ENCODE results near the gene APC2. TPM values are rescaled to one million over a fixed set of nuclear protein-coding genes. Genes with fewer than 3 reads are reported as not detected.

Gene APC2
- total RNA-seq, 1 experiment from 2014 or later, result not detected

GRCh38 chr19:1478934-1479707 is 29.2 kb downstream of the APC2 start, which contains the start of gene C19orf25:
TSS of gene C19orf25 (minus strand) at chr19:1479215. CDS start at chr19:1478903, 312 bp downstream.
- DNase-seq (ENCODE audit: low read depth), result peak; percentile 91

DNA sequence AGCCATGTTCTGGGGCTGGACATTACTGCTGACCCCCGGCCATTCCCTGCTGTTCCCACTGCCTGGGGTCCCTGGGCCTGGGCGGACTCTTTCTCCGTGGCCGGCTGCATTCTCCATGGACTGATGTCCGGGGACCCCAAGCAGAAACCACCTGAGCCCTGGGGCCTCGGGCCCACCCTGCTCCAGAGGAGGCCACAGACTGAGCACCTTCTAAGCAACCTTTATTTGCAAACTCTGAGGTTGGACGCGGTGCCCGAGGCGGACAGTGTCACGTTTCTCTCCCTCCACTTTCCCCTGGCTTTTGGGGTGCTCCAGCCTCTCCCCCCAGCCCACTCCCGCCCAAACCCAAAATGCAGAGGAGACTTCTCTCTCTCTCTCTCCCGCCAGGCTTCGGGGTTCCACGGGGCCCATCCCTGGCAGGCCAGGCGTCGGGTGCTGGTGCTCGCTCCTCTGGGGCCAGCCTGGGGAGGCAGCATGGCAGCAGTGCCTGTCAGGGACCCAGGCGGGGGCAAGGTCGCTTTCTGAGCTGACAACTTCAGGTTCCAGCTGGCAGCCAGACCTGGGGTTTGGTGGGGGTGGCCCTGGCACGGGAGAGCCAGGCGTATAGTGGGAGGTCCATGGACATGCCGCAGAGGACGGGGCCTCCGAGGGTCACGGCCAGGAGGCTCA is 31.4 kb downstream of the APC2 start:
- no peak for DNase-seq (ENCODE audit: low read depth)

DNA sequence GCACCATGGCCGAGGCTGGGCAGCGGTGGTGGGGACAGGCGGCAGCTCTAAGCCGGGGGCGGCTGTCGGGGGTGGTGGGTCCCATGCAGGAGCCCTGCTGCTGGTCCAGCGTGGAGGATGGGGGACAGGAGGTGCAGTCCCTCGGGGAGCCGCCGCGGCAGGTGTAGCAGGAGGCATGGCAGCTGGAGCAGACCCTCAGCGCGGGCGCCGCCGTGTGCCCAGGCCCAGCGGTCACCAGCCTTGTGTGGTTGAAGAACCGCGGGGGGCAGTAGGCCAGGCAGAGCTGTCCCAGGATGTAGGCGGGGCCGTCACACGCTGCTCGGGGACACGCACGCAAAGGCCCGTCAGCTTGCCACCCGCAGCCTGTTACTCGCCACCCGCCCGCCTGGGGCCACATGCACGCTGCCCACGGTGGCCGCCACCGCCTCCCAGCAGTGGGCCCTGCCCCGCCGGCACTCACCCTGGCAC is 32.0 kb downstream of the APC2 start:
- DNase-seq (ENCODE audit: low read depth), result peak; percentile 49

DNA sequence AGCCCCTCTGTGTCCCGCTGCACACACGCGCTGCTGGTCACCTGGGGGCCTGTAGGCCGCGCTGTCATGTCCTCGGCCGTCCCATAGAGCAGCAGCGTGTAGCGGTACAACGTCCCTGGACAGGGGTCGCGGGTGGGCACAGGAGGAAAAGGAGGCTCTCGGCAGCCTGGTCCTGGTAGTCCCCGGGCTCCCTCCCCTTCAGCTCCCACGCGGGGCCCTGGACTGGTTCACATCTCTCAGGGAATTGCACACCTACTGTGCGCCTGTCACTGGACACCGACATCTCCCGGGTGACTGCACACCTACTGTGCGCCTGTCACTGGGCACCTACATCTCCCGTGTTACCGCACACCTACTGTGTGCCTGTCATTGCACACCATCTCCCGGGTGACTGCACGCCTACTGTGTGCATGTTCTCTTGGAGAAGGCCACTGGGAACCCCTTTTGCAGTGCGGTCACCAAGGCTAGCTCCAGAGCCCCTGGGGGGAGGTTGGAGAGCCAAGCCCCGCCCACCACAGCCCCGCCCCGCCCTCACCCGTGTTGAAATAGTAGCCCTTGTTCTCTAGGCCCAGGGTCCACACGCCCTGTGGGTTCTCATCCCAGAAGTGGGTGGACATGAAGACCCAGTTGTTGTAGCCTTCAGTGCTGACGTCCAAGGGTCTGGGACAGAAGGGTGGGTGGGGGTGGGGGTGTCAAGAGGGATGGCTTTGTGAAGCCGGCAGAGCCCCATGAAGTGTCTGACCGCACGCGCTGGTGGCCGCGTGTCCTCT is 32.6 kb downstream of the APC2 start:
- no peak for DNase-seq (ENCODE audit: low read depth)

- no peak for DNase-seq (ENCODE audit: low read depth)
Observed at GRCh38 chr19:1483131-1483978, 33.4 kb downstream of the APC2 start.

DNA sequence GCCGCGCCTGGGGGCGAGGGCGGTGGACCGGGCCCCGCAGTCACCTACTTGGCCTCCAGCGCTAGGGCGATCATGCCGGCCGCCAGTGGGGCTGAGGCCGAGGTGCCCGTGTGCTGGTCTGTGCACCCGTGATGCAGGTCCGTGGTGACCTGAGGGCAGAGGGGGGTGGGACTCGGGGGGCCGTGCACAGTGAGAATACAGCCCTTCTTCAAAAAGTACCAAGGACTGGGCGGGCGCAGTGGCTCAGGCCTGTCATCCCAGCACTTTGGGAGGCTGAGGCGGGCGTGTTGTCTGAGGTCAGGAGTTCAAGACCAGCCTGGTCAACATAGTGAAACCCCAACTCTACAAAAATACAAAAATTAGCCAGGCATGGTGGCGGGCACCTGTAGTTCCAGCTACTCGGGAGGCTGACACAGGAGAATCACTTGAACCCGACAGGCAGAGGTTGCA is 34.1 kb downstream of the APC2 start:
- no peak for DNase-seq (ENCODE audit: low read depth)

GRCh38 chr19:1486720-1487575 is 37.0 kb downstream of the APC2 start:
- DNase-seq (ENCODE audit: low read depth), result no peak

- DNase-seq (ENCODE audit: low read depth), result no peak
Observed at GRCh38 chr19:1487576-1488281, 37.8 kb downstream of the APC2 start.

- no peak for DNase-seq (ENCODE audit: low read depth)
Observed at GRCh38 chr19:1488282-1488601, 38.3 kb downstream of the APC2 start.

GRCh38 chr19:1489463-1490310 is 39.8 kb downstream of the APC2 start:
- no peak for DNase-seq (ENCODE audit: low read depth)

DNA sequence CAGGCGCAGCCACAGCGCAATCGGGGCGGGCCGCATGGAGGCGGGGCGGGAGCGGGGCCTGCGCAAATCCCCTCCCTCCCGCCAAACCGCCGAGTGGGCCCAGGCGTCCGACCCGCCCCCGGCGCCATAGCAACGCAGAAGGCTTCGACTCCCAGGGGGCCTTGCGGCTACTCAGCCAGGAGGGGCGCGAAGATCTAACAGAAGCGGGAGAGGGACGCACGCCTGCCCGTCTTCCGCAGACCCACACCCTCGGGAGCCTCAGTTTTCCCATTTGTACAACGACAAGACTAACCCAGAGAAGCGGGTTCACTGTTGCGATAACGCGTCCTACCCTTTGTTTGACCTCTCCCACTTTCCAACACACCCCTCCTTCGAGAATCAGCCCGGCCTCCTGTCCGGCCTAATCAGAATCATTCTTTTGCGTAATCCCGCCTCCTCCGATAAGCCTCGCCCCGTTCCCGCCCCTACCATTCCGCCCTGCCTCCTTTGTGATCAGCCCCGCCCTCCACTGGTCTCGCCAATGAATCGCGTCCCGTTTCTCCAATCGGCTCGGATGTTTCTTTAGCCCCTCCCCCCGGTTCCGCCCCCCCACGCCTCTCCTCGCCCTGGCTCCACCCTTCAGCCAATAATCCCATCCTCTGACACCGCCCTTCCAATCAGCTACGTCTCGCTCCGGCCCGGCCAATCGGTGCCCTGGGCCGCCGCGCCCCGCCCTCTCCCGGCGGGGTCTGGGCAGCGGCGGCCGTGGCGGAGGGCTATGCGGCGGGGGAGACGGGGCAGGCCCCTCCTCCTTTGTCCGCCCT is 40.6 kb downstream of the APC2 start, which contains the start of gene PCSK4:
PCSK4 (minus strand) TSS at position 40 of the 803 bp plus-strand sequence; CDS start at position 36, 4 bp downstream.
- peak; percentile 97 for DNase-seq (ENCODE audit: low read depth)

DNA sequence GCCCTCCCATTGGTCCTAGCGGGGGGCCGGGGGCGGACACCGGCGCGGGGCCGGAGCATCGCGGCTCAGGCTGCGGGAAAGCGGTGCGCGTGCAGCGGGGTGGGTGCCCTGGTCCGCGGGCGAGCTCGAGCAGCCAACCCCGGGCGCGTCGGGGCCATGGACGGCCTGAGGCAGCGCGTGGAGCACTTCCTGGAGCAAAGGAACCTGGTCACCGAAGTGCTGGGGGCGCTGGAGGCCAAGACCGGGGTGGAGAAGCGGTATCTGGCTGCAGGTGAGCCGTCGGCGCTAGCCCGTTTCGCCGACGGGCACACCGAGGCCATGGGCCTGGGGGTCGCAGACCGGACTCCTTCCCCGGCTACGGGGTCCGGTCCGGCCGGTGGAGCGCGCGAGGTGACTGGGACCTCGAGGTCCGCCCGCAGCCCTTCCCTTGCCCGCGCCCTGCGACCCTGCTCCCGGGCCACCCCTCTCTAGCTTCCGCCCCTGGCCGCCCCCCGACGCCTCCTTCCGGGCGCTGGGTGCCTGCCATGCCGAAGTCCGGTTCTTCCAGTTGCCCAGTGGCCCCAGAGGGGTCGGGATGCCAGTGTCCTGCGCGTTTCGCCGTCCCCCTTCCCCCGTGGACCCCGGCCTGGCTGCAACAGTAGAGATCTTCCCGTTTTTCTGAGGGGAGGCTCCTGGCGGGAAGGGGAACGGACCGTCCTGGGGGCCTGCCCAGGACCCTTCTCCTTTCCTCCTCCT is 41.4 kb downstream of the APC2 start, which contains the start of gene REEP6:
REEP6 (plus strand) TSS at position 68 of the 735 bp plus-strand sequence; CDS start at position 157, 89 bp downstream.
- no peak for DNase-seq (ENCODE audit: low read depth)

DNA sequence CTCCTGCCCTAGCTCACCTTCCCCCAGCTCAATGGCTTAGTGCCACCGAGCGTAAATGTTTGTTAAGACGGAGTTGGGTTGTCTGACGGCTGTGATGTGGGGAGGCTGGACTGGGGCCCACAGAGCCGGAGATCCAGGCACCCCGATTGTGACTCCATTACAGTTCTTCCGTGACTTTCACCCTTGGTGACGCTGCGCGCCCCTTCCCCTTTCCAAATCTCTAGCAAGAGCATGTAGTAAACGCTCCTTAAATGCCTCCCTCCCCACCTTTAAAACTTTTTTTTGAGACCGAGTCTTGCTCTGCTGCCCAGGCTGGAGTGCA is 41.9 kb downstream of the APC2 start:
- DNase-seq (ENCODE audit: low read depth), result no peak

DNA sequence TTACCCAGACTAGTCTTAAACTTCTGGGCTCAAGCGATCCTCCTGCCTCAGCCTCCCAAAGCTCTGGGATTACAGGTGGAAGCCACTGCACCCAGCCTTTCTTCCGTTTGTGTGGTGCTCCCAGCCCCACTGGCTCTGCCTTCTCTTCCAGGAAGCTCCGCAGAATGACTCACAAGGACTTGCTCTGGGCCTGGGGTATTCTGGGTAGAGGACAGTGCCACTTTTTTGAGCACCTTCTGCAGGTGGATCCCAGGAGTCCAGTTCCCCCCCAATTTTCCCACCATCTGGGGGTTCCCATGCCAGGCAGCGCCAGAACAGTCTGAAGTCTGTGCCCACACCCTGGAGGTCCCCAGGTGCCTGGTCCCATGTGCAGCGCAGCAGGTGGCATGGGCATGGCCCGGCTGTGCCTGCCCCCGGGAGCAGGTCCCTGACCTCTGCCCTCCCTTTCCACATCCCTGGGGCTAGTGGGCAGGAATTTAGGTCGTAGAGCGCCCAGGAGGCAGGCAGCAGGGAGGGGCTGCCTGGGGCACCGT is 42.6 kb downstream of the APC2 start:
- DNase-seq (ENCODE audit: low read depth), result no peak

- no peak for DNase-seq (ENCODE audit: low read depth)
Observed at GRCh38 chr19:1494115-1494815, 44.3 kb downstream of the APC2 start.
